Liver (tissue), 9 donors: ENCODE data around the gene SLC25A43. TPM values are rescaled to one million over a fixed set of nuclear protein-coding genes. Genes with fewer than 3 reads are reported as not detected.

Experiments
- DNase-seq: peaks from one replicate; pipeline ENCODE4 v3.0.0-alpha.2; 2017; ENCODE audit warnings: low spot score
- H3K27ac ChIP-seq, 2 donors: one replicate each; pipeline ENCODE4 v1.7.0; 2013; ENCODE audit warnings: inconsistent platforms in 2 of 2, low read length in 2 of 2, control low read depth in 1 of 2, low read depth in 1 of 2, mild to moderate bottlenecking in 1 of 2
- H3K27me3 ChIP-seq, 4 donors: one replicate each; pipeline versions ENCODE4 v1.6.1 to v1.7.0; 2013; ENCODE audit warnings: low read length in 3 of 4, inconsistent platforms in 1 of 4, mild to moderate bottlenecking in 1 of 4, moderate library complexity in 1 of 4; ENCODE audit not compliant: control insufficient read depth in 4 of 4, insufficient read depth in 4 of 4
- H3K36me3 ChIP-seq, 4 donors: one replicate each; pipeline versions ENCODE4 v1.6.1 to v1.7.0; 2013; ENCODE audit warnings: low read length in 3 of 4, mild to moderate bottlenecking in 3 of 4, low read depth in 1 of 4, moderate library complexity in 1 of 4; ENCODE audit not compliant: control insufficient read depth in 4 of 4, insufficient read depth in 3 of 4
- H3K4me1 ChIP-seq, 4 donors: one replicate each; pipeline versions ENCODE4 v1.6.1 to v1.7.0; 2013; ENCODE audit warnings: low read length in 3 of 4, mild to moderate bottlenecking in 3 of 4, moderate library complexity in 1 of 4; ENCODE audit not compliant: control insufficient read depth in 4 of 4, insufficient read depth in 4 of 4
- H3K4me3 ChIP-seq, 3 donors: one replicate each; pipeline versions ENCODE4 v1.6.1 to v1.7.0; 2013; ENCODE audit warnings: low read length in 3 of 3, control low read depth in 1 of 3, low read depth in 1 of 3, mild to moderate bottlenecking in 1 of 3
- H3K9ac ChIP-seq, 2 donors: one replicate each; pipeline ENCODE4 v1.7.0; 2013; ENCODE audit warnings: low read length in 2 of 2, mild to moderate bottlenecking in 2 of 2, moderate library complexity in 2 of 2, control low read depth in 1 of 2, low read depth in 1 of 2
- H3K9me3 ChIP-seq, 4 donors: one replicate each; pipeline versions ENCODE4 v1.6.1 to v1.7.0; 2013; ENCODE audit warnings: low read length in 3 of 4; ENCODE audit not compliant: control insufficient read depth in 4 of 4
- ATF3 ChIP-seq: IDR thresholded peaks from 2 replicates; pipeline ENCODE4 v1.6.1; 2016; ENCODE audit warnings: antibody characterized with exemption
- CTCF ChIP-seq: fragments of 150-350 bp; IDR thresholded peaks from 2 replicates; pipeline ENCODE4 v1.5.1; 2017; ENCODE audit warnings: improper control_type of control experiment, low read depth, low read length; ENCODE audit not compliant: missing input control
- EGR1 ChIP-seq, 2 donors: IDR thresholded peaks; 2 replicates each; pipeline ENCODE4 v1.6.1; 2016 to 2018; ENCODE audit warnings: antibody characterized with exemption in 2 of 2, low read depth in 2 of 2
- FOXA1 ChIP-seq: IDR thresholded peaks from 2 replicates; pipeline ENCODE4 v1.6.1; 2016; ENCODE audit warnings: antibody characterized with exemption
- FOXA2 ChIP-seq: IDR thresholded peaks from 2 replicates; pipeline ENCODE4 v1.6.1; 2016; ENCODE audit warnings: antibody characterized with exemption
- GABPA ChIP-seq, 2 donors: IDR thresholded peaks in 1 of 2; conservative IDR thresholded peaks in 1 of 2; 2 replicates each; pipeline ENCODE4 v1.6.1; 2016; ENCODE audit warnings: antibody characterized with exemption in 2 of 2, mild to moderate bottlenecking in 1 of 2, moderate library complexity in 1 of 2
- HNF4A ChIP-seq, 2 donors: conservative IDR thresholded peaks; 2 replicates each; pipeline ENCODE4 v1.6.1; 2016; ENCODE audit warnings: antibody characterized with exemption in 2 of 2, mild to moderate bottlenecking in 2 of 2
- HNF4G ChIP-seq: IDR thresholded peaks from 2 replicates; pipeline ENCODE4 v1.6.1; 2016; ENCODE audit warnings: antibody characterized with exemption
- JUND ChIP-seq, 2 donors: IDR thresholded peaks; 2 replicates each; pipeline ENCODE4 v1.6.1; 2016; ENCODE audit warnings: antibody characterized with exemption in 2 of 2
- MAX ChIP-seq: IDR thresholded peaks from 2 replicates; pipeline ENCODE4 v1.6.1; 2016; ENCODE audit warnings: antibody characterized with exemption
- NR2F2 ChIP-seq: IDR thresholded peaks from 2 replicates; pipeline ENCODE4 v1.6.1; 2016; ENCODE audit warnings: antibody characterized with exemption
- RAD21 ChIP-seq, 2 donors: IDR thresholded peaks; 2 replicates each; pipeline ENCODE4 v1.6.1; 2016; ENCODE audit warnings: antibody characterized with exemption in 2 of 2, mild to moderate bottlenecking in 2 of 2
- REST ChIP-seq: IDR thresholded peaks from 2 replicates; pipeline ENCODE4 v1.6.1; 2016; ENCODE audit warnings: antibody characterized with exemption, mild to moderate bottlenecking
- RXRA ChIP-seq, 2 donors: IDR thresholded peaks; 2 replicates each; pipeline ENCODE4 v1.6.1; 2017 to 2018; ENCODE audit warnings: antibody characterized with exemption in 2 of 2, mild to moderate bottlenecking in 1 of 2
- SP1 ChIP-seq: IDR thresholded peaks from 2 replicates; pipeline ENCODE4 v1.6.1; 2018; ENCODE audit warnings: antibody characterized with exemption, mild to moderate bottlenecking
- TAF1 ChIP-seq: conservative IDR thresholded peaks from 2 replicates; pipeline ENCODE4 v1.6.1; 2016; ENCODE audit warnings: antibody characterized with exemption, mild to moderate bottlenecking
- YY1 ChIP-seq: IDR thresholded peaks from 2 replicates; pipeline ENCODE4 v1.6.1; 2016; ENCODE audit warnings: antibody characterized with exemption, mild to moderate bottlenecking
- ZBTB33 ChIP-seq: IDR thresholded peaks from 2 replicates; pipeline ENCODE4 v1.6.1; 2016; ENCODE audit warnings: antibody characterized with exemption
- WGBS: extraction: QIAGEN DNeasy Blood & Tissue Kit; methylation state at CpG from one replicate; pipeline ENCODE4 v1.1.7; 2013; 5-methylcytosine and 5-hydroxymethylcytosine counted together
- polyA plus RNA-seq, 2 donors: library from polyadenylated mRNA; stranded (reverse) in 1 of 2; unstranded in 1 of 2; fragments of 200-250 nt in 1 of 2; fragments of >200 nt in 1 of 2; fragmentation: Nextera tagmentation in 1 of 2; extraction: Ambion mirVana in 1 of 2; gene quantifications; one replicate each; pipeline versions ENCODE4 v1.2.1 to v1.2.3, GENCODE V29; 2013 to 2015
- total RNA-seq, 2 donors: library from RNA; depleted of rRNA; stranded (reverse); fragments of >200 nt; gene quantifications; one replicate each; pipeline ENCODE4 v1.2.3, GENCODE V29; 2014
- donor health status: healthy.
- donor health status: healthy.
- donor health status: healthy.
- donor health status: healthy.
- donor health status: healthy.

The SLC25A43 gene
- total and polyA plus RNA-seq, 4 donors = 4.5 to 10.9 (median 5.6) TPM

- 18% methylated on average over 3 of the region's 3 CpGs for WGBS
- Histone ChIP-seq H3K9me3 (no peaks in the 10 kb centered on the region), H3K4me1 (peaks cover 6 to 48% (median 36%) of the 10 kb centered on the region in 4 donors), H3K4me3 (peak overlapping the region in 2 of 3 donors; percentile 28 to 56), H3K36me3 (no peaks in the 10 kb centered on the region), H3K9ac (peak overlapping the region; percentile 36 to 47), H3K27ac (peak overlapping the region; percentile 60 to 92), H3K27me3 (no peaks in the 10 kb centered on the region)
- peak in 1 of 2 donors; percentile 12 for TF ChIP-seq GABPA (IDR thresholded peaks at IDR 0.05 in 1 of 2, conservative IDR thresholded peaks at IDR 0.05 in 1 of 2)
- peak; percentile 88 for TF ChIP-seq HNF4G
- peak; percentile 88 for TF ChIP-seq SP1
- TF ChIP-seq EGR1 (IDR thresholded peaks at IDR 0.05; ENCODE audit: low read depth in 2 of 2) = no peak
- TF ChIP-seq ZBTB33 = peak; percentile 50
- peak; percentile 76 for TF ChIP-seq NR2F2
- no peak for TF ChIP-seq FOXA2
- TF ChIP-seq CTCF = no peak
- no peak for TF ChIP-seq TAF1
- no peak for TF ChIP-seq REST
- peak; percentile 12 for TF ChIP-seq FOXA1
- peak; percentile 53 for TF ChIP-seq MAX
- peak; percentile 69 for TF ChIP-seq YY1
- peak; percentile 76 for TF ChIP-seq ATF3
- peak; percentile 92 to 98 for TF ChIP-seq HNF4A (conservative IDR thresholded peaks at IDR 0.05)
- TF ChIP-seq RAD21 (IDR thresholded peaks at IDR 0.05) = no peak
- TF ChIP-seq RXRA (IDR thresholded peaks at IDR 0.05) = peak; percentile 73 to 77
- TF ChIP-seq JUND (IDR thresholded peaks at IDR 0.05) = peak; percentile 62 to 69
- no peak for DNase-seq
Observed at GRCh38 chrX:119477812-119478232, 78.7 kb downstream of the SLC25A43 start.
